ENCODE results near the gene RANBP10.
A peak's percentile ranks its signal among the peaks of the same experiment; 100 is the strongest.

RANBP10 gene

GRCh38 chr16:67806428-67807147 is at the start of gene RANBP10, which contains the start of gene TSNAXIP1:
TSS of gene RANBP10 (minus strand) at chr16:67806560. CDS start at chr16:67806536, 24 bp downstream.
TSS of gene TSNAXIP1 (plus strand) at chr16:67806889. CDS start at chr16:67807150, 261 bp downstream.
- Histone ChIP-seq H2AFZ (ENCODE audit: low read depth, low read length) (peak within 1 kb of the TSS; percentile 82), H3K27me3 (ENCODE audit: insufficient read depth, low read length, poor library complexity) (no peaks in the 10 kb centered on the region), H3K4me3 (ENCODE audit: low read depth in 1 of 2, low read length in 2 of 2) (peak within 1 kb of the TSS; percentile 86 to 91), H3K9me3 (ENCODE audit: insufficient read depth, low read length, severe bottlenecking) (no peaks in the 10 kb centered on the region), H3K36me3 (ENCODE audit: insufficient read depth, low read length) (peaks cover 28% of the 10 kb centered on the region), H3K79me2 (ENCODE audit: insufficient read depth, low read length) (peaks cover 44% of the 10 kb centered on the region), H3K4me2 (ENCODE audit: insufficient read depth, low read length) (peak within 1 kb of the TSS; percentile 92), H3K9ac (ENCODE audit: low read depth, low read length) (peak within 1 kb of the TSS; percentile 78), H4K20me1 (ENCODE audit: insufficient read depth, low read length) (no peaks in the 10 kb centered on the region; the same call in 1 of the 2 replicates), H3K4me1 (ENCODE audit: insufficient read depth, low read length) (peaks cover 36% of the 10 kb centered on the region), H3K27ac (ENCODE audit: low read length) (peak within 1 kb of the TSS; percentile 74)
- TF ChIP-seq EZH2 (IDR thresholded peaks at IDR 0.05; ENCODE audit: borderline replicate concordance, low read depth, low read length, severe bottlenecking), result no peak
- TF ChIP-seq CTCF (IDR thresholded peaks at IDR 0.05; ENCODE audit: borderline replicate concordance, extremely low read depth, low read length, poor library complexity, severe bottlenecking), result no peak
- peak; percentile 98 for DNase-seq
- peak; percentile 96 for ATAC-seq (ENCODE audit: insufficient read depth, low read depth)

GRCh38 chr16:67855789-67856188 is 49.4 kb upstream of the RANBP10 start:
- no peak overlapping the region for H3K4me3 ChIP-seq (ENCODE audit: low read depth in 1 of 2, low read length in 2 of 2)
- H3K79me2 ChIP-seq (ENCODE audit: insufficient read depth, low read length), result peaks cover 98% of the 10 kb centered on the region
- peaks cover 72% of the 10 kb centered on the region for H4K20me1 ChIP-seq (ENCODE audit: insufficient read depth, low read length)
- H3K27ac ChIP-seq (ENCODE audit: low read length), result no peak overlapping the region
- H2AFZ ChIP-seq (ENCODE audit: low read depth, low read length), result no peak overlapping the region
- H3K9ac ChIP-seq (ENCODE audit: low read depth, low read length), result no peak overlapping the region
- H3K36me3 ChIP-seq (ENCODE audit: insufficient read depth, low read length), result peaks cover 36% of the 10 kb centered on the region
- no peaks in the 10 kb centered on the region for H3K27me3 ChIP-seq (ENCODE audit: insufficient read depth, low read length, poor library complexity)
- no peak for TF ChIP-seq EZH2 (IDR thresholded peaks at IDR 0.05; ENCODE audit: borderline replicate concordance, low read depth, low read length, severe bottlenecking)
- TF ChIP-seq CTCF (IDR thresholded peaks at IDR 0.05; ENCODE audit: borderline replicate concordance, extremely low read depth, low read length, poor library complexity, severe bottlenecking), result no peak
- DNase-seq (no peak), ATAC-seq (ENCODE audit: insufficient read depth, low read depth) (no peak)
- H3K9me3 ChIP-seq (ENCODE audit: insufficient read depth, low read length, severe bottlenecking), result no peaks in the 10 kb centered on the region
- H3K4me1 ChIP-seq (ENCODE audit: insufficient read depth, low read length), result no peaks in the 10 kb centered on the region
- no peak overlapping the region for H3K4me2 ChIP-seq (ENCODE audit: insufficient read depth, low read length)

GRCh38 chr16:67853670-67854069 is 47.3 kb upstream of the RANBP10 start:
- H3K27ac ChIP-seq (ENCODE audit: low read length), result no peak overlapping the region
- H2AFZ ChIP-seq (ENCODE audit: low read depth, low read length), result no peak overlapping the region
- H3K36me3 ChIP-seq (ENCODE audit: insufficient read depth, low read length), result peaks cover 42% of the 10 kb centered on the region
- no peaks in the 10 kb centered on the region for H3K27me3 ChIP-seq (ENCODE audit: insufficient read depth, low read length, poor library complexity)
- H3K79me2 ChIP-seq (ENCODE audit: insufficient read depth, low read length), result peaks cover 98% of the 10 kb centered on the region
- no peak overlapping the region for H3K4me2 ChIP-seq (ENCODE audit: insufficient read depth, low read length)
- peaks cover 76% of the 10 kb centered on the region for H4K20me1 ChIP-seq (ENCODE audit: insufficient read depth, low read length)
- DNase-seq (no peak), ATAC-seq (ENCODE audit: insufficient read depth, low read depth) (no peak)
- H3K4me1 ChIP-seq (ENCODE audit: insufficient read depth, low read length), result peaks cover 7% of the 10 kb centered on the region
- TF ChIP-seq EZH2 (IDR thresholded peaks at IDR 0.05; ENCODE audit: borderline replicate concordance, low read depth, low read length, severe bottlenecking) (no peak), CTCF (IDR thresholded peaks at IDR 0.05; ENCODE audit: borderline replicate concordance, extremely low read depth, low read length, poor library complexity, severe bottlenecking) (no peak)
- H3K9me3 ChIP-seq (ENCODE audit: insufficient read depth, low read length, severe bottlenecking), result no peaks in the 10 kb centered on the region
- no peak overlapping the region for H3K4me3 ChIP-seq (ENCODE audit: low read depth in 1 of 2, low read length in 2 of 2)
- H3K9ac ChIP-seq (ENCODE audit: low read depth, low read length), result no peak overlapping the region
